Measurements from ENCODE around the gene KIAA1671.

DNA sequence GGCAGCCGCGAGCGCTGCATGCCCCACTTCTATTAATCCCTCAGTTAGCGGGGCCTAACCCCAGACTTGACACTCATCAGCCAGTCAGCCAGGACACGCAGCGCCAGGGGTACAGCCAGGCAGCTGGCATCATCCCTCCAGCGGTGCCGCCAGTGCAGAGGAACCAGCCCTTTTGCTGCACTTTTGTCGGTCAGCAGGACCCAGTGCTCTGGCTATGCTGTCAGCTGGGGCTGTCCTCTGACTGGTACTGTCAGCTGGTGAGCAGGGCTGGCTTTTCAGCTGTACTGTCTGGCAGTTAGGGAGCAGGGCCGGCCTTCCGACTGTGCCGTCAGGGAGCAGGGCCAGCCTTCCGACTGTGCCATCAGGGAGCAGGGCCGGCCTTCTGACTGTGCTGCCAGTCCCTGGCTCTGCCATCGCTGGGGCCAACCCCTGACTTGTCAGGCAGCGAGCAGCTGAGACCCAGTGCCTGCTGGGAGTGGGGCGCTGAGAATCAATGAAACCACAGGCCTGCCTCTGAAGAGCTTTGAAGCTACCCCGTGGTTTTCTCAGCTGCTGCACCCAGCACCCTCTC, 115.4 kb downstream of the KIAA1671 start:
- TF ChIP-seq POLR2A (IDR thresholded peaks at IDR 0.05) (no peak), POLR2AphosphoS5 (IDR thresholded peaks at IDR 0.05) (no peak), EP300 (IDR thresholded peaks at IDR 0.05; ENCODE audit: low read depth) (no peak)
- TF ChIP-seq, protein P1, sequence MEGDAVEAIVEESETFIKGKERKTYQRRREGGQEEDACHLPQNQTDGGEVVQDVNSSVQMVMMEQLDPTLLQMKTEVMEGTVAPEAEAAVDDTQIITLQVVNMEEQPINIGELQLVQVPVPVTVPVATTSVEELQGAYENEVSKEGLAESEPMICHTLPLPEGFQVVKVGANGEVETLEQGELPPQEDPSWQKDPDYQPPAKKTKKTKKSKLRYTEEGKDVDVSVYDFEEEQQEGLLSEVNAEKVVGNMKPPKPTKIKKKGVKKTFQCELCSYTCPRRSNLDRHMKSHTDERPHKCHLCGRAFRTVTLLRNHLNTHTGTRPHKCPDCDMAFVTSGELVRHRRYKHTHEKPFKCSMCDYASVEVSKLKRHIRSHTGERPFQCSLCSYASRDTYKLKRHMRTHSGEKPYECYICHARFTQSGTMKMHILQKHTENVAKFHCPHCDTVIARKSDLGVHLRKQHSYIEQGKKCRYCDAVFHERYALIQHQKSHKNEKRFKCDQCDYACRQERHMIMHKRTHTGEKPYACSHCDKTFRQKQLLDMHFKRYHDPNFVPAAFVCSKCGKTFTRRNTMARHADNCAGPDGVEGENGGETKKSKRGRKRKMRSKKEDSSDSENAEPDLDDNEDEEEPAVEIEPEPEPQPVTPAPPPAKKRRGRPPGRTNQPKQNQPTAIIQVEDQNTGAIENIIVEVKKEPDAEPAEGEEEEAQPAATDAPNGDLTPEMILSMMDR (IDR thresholded peaks at IDR 0.05) = no peak

Data from transverse colon (tissue), 4 donors.